ENCODE results near the gene FSIP2. TPM values are rescaled to one million over a fixed set of nuclear protein-coding genes. Genes with fewer than 3 reads are reported as not detected.

The FSIP2 gene, protein sequence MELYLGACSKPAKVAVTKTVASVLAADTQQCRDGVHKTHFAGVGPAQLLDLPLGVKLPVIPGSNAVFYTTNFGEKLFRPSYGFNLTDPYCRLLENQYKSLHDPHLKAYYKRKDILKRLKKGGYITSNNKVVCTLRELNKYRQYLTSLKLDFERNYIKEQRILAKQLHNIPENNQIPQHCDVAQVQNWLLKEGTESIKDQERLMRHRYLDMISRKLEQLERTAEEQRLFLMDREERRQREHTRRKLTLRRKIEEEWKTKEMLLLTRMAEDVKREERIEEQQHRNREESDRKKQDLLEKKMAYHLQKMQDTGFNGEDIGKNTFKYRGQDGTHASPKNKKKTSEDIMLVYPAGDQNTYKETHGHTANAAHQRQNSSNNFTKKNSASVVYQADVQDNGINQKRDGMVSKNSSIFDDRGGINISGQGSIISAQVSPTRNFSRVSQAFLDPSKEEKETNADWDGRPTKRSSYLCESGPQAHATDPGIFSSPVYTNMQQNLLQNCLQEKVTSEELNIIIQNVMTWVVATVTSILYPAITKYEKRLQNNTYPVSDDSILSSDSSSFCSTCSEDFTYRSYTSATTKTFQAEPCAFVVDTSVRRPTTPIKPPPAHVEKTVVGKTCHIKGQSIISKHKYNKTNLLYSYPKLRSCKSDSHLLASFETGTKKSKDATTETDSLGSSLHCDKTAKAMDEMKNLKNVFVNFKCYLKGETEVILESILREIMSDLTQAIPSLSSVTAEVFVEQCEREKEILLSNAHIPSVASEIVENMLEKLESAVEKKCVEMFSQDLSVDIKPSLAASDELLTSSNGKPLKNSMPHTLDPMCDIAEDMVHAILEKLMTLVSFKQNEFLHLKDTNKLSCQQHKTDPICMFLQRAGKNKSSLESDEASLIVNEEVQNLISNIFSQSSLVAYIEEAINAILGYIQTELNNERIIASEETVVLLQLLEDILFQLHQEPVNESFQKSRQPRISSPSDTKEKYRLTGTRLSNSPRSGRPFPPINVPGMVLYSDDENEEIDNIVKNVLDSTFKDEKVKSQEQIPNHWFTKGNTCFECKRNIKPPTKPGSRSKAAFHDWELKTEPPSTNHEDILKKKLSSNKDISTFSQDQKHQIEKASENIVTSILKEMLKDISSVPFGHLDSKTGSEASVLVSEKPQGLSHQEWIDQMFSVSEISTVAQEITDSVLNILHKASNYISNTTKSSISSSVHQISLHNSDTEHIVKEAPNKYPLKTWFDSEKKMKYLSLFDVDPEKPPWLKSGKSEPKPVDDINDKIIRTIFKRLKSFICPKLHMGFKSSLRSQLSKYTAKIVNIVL (N-terminal part only)
- not detected for total RNA-seq

DNA sequence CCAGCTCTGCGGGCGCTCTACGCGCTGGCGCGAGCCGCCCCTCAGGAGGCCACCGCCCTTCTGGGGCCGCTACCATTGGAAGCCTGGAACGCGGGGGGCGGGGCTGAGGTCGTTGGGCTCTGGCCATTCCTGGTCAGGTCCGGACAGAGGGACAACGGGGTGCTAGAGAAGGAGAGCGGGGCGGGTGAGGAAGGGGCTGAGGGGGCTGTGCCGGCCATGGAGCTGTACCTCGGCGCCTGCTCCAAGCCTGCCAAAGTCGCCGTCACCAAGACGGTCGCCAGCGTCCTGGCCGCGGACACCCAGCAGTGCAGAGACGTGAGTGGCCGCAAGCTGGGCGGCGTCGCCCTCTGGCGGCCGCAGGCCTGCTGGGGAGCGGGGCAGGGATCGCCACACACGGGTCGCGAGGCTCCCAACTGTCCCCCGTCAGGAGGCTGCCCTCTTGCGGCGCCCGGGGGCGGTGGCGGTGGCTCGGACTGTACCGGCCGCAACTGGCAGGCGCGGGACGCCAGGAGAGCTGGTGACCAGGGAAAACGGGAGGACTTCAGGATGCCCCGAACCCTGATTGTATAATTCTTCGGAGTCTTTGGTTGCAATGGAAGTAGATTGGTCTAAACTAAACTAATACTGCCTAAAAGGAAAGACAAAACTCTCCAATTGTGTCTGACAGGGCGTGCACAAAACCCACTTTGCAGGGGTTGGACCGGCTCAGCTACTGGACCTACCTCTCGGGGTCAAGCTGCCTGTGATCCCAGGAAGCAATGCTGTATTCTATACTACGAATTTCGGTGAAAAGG is at the start of gene FSIP2:
Gene FSIP2 (plus strand): TSS at position 126 of the 794 bp plus-strand sequence. CDS start 91 bp downstream, at position 217.
- CTCF ChIA-PET: interaction anchor here (0.6 kb wide), 1 partner anchor 992 kb away, joined by 3 read pairs; no protein-coding TSS in a partner anchor
- POLR2A ChIA-PET: no interaction called here

- ChIA-PET CTCF (no interaction called here), POLR2A (no interaction called here)
These were observed 48.6 kb upstream of the FSIP2 start for GRCh38 chr2:185689906-185690539.

DNA sequence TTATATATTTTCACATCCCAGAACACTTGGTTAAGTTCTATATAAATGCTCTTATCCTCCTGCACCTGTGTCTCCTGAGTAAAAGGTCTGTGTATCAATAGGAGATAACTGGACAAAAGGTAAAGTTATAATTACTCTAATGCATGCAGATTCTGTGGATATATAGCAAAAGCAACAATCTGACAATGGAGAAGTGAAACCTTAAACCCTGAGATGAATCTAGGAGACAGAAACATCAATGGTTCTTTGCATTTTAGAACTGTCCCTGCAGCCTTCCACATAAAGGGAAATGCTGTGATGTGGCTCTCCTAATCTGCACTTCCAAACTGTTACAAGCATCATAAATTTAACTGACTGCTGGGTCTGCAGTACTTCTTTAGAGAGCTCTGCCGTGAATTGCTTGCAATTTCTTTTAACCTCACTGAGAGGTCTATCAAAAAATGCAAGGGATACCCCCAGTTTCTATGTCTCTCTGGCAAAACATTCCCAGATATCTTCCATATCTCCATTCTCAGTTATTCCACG is 42.8 kb upstream of the FSIP2 start:
- ChIA-PET CTCF (no interaction called here), POLR2A (no interaction called here)

GRCh38 chr2:185700883-185701282 is 37.7 kb upstream of the FSIP2 start:
- ChIA-PET CTCF (no interaction called here), POLR2A (no interaction called here)

DNA sequence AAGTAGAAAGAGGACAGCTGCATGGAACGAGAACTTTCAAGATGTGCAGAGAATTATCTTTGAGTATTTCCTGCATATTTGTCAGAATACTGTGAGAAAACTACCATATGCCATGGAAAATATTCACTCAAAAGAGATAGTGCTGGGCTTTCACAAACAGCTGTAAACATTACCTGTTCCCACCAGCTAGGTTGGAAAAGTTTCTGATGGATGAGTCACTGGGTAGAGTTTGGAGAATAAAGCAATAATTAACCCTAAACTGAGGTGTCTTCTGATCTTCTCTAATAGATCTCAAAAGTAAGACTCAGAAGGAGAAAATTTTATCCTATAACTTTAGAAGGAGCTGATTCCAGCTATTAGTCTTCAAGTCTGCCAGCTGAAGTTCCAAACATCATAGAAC is 3.9 kb upstream of the FSIP2 start:
- CTCF ChIA-PET: no interaction called here
- POLR2A ChIA-PET: no interaction called here

- POLR2A ChIA-PET: no interaction called here
These were observed 2.4 kb upstream of the FSIP2 start for GRCh38 chr2:185736210-185736609.

GRCh38 chr2:185745864-185746859 is 7.6 kb downstream of the FSIP2 start:
- ChIA-PET CTCF (no interaction called here), POLR2A (no interaction called here)

More at GRCh38 chr2:185736210-185736609, 2.4 kb upstream of the FSIP2 start:
- CTCF ChIA-PET: no interaction called here

GRCh38 chr2:185757356-185757755 is 18.8 kb downstream of the FSIP2 start:
- ChIA-PET CTCF (no interaction called here), POLR2A (no interaction called here)

DNA sequence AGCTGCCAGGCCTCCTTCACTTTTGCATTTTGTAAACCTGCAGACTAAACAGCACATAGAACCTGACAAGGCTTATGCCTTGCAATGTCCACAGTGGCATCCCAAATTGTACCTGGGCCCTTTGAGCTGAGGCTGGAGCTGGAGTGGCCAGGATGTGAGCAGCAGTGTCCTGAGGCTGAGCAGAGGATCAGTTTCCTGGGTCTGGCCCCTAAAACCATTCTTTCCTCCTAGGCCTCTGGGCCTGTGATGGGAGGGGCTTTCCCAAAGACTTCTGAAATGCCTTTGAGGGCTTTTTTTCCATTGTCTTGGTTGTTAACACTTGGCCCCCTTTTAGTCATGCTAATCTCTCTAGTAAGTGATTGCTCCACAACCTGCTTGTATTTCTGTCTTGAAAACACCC is 32.8 kb downstream of the FSIP2 start:
- POLR2A ChIA-PET: no interaction called here
- CTCF ChIA-PET: no interaction called here

DNA sequence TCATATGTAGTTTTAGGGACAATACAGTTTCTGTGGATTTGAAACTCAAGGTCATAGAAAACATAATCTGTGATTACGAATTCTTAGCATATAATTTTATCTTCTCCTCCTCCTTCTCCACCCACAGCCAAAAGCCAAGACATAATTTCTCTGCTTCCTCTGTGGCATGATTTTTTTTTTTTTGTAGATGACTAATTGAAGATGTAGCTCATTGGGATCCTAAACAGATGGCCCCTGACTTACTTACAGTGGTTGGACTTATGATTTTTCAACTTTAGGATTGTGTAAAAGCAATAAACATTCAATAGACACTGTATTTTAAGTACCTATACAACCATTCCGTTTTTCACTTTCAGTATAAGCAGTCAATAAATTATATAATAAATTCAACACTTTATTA is 42.3 kb downstream of the FSIP2 start:
- CTCF ChIA-PET: no interaction called here
- POLR2A ChIA-PET: no interaction called here

DNA sequence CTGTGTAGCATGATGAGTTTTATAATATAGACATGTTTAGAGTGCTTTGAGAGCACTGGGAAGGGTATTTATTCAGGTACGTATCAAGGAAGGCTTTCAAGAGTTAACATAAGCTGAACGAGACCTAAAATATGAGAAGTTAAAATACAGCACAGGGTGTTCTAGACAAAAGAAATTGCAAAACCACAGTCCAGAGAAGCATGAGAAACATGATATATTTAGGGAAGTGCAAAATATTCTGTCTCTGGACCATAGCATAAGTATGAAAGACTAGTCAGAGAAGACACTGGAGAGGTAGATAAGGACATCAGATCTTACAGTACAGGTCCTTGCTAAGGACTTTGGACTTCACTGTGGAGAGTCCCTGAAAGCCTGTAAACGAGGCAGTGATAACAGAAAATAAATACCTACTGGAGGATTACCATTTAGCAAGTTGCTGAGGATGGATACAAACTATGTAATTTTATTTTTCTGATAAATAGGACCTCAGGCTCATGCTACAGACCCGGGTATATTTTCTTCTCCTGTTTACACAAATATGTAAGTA is 43.7 kb downstream of the FSIP2 start:
- POLR2A ChIA-PET: no interaction called here
- CTCF ChIA-PET: no interaction called here

GRCh38 chr2:185785156-185785555 is 46.6 kb downstream of the FSIP2 start:
- CTCF ChIA-PET: no interaction called here
- POLR2A ChIA-PET: no interaction called here

DNA sequence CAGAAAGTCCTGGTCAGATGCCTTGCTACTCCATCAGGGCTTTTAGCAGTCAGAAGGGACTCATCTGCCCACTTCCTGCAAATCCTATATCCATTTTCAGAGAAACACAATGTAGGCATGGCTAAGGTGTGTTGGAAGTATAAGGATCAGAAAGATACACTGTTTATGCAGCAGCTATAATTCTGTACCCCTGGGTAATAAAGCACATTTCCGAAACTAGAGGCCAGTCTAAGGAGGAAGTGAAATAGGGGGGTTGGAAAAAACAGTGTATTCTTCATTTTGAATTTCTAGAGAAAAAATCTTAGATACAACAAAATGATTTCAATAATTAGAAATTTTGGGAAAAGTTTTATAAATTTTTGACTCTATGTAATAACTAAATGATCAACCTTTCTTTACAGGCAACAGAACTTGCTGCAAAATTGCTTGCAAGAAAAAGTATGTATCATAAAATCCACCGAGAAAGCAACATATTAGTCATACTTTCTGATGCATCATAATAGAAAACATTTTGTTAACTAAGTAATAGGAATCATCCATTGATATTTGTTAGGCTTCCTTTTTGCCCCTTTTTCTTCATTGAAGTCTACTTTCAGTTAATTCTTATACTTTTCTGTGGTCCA is 47.4 kb downstream of the FSIP2 start:
- CTCF ChIA-PET: no interaction called here
- POLR2A ChIA-PET: no interaction called here

- POLR2A ChIA-PET: no interaction called here
These were observed 48.9 kb downstream of the FSIP2 start for GRCh38 chr2:185787227-185788145.

GRCh38 chr2:185790361-185790760 is 51.8 kb downstream of the FSIP2 start:
- ChIA-PET CTCF (no interaction called here), POLR2A (no interaction called here)

More at GRCh38 chr2:185787227-185788145, 48.9 kb downstream of the FSIP2 start:
- CTCF ChIA-PET: no interaction called here

Measured in activated CD8-positive, alpha-beta memory T cell treated with anti-CD3 and anti-CD28 coated beads for 36 hours (primary cell).